GM10847 (cell line): ENCODE results near the gene SELE.

Experiments
- POLR2A ChIP-seq: IDR thresholded peaks from 2 replicates; pipeline ENCODE4 v1.6.1; 2011; ENCODE audit not compliant: insufficient read length; ENCODE audit errors: extremely low read depth

SELE gene

DNA sequence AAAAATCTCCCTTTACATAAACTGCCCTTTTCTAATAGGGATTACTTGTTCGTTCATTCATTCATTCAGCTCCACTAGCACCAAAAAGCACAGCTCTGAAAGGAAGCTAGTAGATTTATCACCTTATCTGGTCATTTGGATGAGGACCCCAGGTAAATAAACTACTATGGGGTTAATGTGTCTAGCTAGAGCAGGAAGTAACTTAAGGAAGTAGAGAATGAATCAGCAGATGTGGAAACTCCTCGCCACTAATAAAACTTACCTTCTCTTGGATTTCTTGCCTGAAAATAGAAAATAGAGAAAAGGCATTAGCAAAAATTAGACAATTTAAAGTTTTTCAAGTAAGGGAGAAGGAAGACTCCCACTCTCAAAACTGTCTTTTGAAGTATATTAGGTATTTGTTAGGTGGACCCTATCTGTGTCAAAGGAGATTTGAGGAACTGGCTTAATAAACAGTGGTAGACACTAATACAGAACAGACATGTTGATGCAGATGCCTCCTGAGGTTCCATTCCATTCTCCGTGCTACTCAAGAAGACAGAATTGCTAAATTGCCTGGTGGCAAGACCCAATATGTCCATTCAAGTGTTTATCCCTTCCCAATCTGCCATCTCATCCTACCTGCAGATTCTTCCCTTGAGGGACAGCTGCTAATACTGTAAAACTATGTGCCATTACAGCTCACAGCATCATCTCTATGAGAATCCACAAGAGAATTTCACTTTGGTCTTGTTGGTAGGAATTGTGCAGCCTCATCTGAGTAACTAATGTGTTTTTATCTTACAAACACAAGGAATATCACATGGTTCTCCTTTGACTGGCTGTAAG is 37.4 kb downstream of the SELE start:
- TF ChIP-seq POLR2A = no peak

DNA sequence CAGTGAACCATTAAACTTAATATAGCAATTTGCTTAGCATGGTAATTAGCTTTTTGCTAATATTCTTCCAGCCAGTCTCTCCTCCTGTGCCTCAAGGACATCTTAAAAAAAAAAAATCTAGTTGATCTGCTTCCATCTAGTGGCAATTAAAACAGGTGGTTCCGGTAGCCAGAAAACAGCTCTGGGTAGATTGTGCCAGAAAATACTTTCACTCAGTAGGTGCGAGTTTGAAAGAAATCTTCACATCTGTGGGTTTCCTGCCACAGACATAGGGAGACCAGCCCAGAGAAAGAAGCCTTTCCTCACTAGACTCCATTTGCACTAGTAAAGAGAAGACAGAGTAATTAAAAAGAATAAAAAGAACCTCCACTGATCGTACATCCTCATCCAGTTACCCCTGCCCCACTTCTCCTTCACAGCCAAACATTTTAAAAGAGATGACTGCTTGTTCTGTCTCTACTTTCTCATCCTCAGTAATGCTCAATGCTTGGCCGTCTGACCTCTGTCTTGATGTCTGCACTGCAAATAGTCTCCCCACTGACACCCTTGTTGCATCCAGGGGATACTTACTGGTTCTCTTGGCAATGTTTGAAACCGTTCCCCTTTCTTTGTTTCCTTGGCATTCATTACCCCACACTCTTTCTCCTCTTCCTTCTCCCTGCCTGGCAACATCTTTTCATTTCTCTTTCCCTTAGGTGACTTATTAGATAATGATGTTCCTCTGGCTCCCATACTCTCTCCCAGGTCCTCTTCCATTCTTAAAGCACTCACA is 39.4 kb downstream of the SELE start:
- no peak for TF ChIP-seq POLR2A

DNA sequence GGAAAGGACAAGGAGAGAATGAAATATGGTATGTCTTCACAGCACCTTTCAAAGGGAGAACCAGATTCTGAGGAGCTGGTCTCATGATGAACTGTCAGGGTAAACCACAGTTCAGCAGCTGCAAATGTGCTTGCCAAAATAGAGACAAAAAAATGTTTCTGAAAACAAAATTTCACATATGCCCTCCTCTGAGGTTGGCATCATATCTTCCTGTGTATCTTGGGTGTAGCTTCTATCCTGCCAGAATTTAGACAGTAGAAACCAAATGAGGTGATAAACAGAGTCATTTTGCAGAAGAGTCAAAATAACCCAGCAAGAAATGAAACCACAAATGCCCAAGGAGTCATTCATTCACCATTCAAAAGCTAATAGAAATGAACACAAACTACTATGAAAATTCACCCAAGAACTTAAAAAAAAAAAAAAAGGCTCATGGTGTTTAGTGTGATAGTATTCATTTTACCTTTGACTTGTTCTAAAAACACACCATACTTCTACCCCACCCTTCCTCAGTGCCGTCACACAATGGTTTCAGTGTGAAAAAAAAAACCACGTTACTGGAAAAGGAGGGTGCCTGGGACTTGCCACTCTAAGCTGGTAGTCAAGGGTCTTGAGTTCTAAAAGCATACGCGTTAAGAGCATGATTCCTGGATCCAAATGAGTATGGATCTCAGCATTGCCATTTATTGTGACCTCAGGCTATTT is 41.0 kb downstream of the SELE start:
- no peak for TF ChIP-seq POLR2A

DNA sequence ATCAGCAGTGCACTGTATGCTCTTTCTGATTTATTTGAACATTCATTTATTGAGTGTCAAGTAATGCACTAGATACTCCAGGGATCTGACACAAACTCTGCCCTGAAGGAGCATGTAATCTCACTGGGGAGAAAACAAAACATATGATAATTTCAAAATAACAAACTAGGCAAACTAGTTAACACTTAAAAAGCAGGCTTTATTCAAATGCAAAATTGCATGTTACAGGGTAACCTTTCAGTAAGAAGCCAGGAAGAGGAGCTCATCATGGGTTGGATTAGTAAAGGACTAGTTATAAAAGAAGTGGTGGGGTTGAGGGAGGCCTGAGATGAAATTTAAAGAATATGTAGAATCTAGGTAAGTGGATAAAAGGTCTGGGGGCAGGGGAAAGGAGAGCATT is 43.4 kb downstream of the SELE start:
- TF ChIP-seq POLR2A = no peak

DNA sequence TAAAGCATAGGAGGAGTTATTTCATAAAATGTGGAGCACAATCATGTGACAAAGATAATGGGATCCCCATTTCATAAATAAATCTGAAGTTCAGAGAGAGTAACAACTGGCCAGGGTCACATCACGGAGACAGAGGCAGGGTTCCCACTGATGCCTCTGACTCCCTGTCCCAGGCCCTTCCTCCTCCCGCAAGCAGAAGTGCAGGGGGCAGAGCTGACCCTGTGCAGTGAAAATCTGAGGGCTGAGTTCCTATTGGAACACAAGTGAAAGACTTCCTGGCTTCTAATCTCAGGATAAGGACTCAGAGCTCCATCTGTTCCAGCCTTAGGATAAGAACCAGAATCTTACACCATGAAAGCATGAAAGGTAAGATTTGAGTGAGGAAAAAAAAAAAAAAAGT is 44.5 kb downstream of the SELE start:
- no peak for TF ChIP-seq POLR2A

DNA sequence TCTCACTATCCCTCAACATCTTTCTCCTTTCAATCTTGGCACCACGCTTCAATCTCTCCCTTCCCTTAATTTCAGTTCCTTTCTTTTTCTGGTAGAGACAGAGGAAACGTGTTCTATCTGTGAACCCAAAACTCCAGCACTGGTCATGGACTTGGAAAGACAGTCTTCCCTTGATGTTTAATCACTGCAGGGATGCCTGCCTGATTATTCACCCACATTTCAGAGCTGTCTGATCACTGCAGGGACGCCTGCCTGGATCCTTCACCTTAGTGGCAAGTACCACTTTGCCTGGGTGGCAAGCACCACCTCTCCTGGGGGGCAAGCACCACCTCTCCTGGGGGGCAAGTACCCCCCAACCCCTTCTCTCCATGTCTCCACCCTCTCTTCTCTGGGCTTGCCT is 50.2 kb downstream of the SELE start:
- no peak for TF ChIP-seq POLR2A

GRCh38 chr1:169682071-169682470 is 51.8 kb downstream of the SELE start:
- TF ChIP-seq POLR2A = no peak

GRCh38 chr1:169681140-169681539 is 52.7 kb downstream of the SELE start:
- no peak for TF ChIP-seq POLR2A

- no peak for TF ChIP-seq POLR2A
These were observed 53.4 kb downstream of the SELE start for GRCh38 chr1:169680377-169681019.

DNA sequence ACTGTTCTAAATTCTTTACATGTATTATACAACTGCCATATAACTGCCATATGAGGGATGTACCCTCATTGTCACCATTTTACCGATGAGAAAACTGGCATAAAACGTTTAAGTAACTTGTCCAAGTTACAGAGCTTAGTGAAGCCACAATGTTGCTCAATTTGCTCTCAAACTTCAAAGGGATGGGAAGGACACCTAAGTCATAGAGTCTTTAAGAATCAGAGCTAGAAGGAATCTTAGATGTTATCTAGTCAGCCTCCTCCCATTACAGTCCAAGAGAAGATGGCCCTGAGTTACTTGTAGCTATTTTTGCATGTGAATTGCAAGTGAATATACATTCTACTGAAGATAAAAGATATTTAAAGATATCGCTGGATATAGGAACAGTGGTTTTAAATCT is 54.2 kb downstream of the SELE start:
- TF ChIP-seq POLR2A = no peak

DNA sequence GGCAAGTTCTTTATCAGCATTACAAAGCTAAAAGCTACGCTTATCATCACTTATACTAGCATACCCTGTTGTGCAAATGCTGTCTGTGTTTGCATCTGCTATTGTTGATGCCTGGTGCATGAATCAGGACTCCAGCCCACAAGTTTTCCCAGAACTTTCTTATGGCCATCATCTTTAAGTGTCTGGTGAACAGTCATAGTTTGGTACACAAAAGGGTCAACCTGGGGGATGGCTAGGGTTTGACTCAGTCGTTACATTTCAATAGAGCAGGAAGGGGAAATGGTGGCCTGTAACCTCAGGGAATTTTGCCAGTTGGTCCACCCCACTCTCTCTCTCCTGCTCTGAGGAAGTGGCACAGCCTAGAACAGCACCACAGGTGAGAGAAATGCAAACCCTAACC is 57.9 kb downstream of the SELE start:
- TF ChIP-seq POLR2A = no peak
